HEK293 (cell line): ENCODE measurements around the gene ZNF831.

Experiments
- CTCF ChIA-PET: fragments of 350-600 bp; formaldehyde crosslinking; extraction: SDS; loops from one replicate; lab custom pipeline; 2021; ENCODE audit warnings: antibody characterized with exemption; lab: Yijun Ruan, JAX
- POLR2A ChIA-PET: fragments of 300-600 bp; formaldehyde crosslinking; extraction: SDS; loops from one replicate; lab custom pipeline; 2020; ENCODE audit warnings: antibody characterized with exemption, inconsistent platforms; lab: Yijun Ruan, JAX
- H3K27ac ChIP-seq: fragments of 200-500 bp; sonication (Bioruptor generic); 2 replicates; pipeline ENCODE4 v1.5.1; 2014; ENCODE audit warnings: low read depth, low read length, control low read depth, inconsistent platforms; ENCODE audit errors: extremely low read depth
- H3K36me3 ChIP-seq, 2 experiments: fragments of 200-500 bp in 1 of 2; sonication (Bioruptor generic) in 1 of 2; 1 replicate in 1 of 2; 2 replicates in 1 of 2; pipeline ENCODE4 v1.5.1; 2014 to 2017; ENCODE audit warnings: inconsistent platforms in 2 of 2, low read length in 2 of 2; ENCODE audit not compliant: control insufficient read depth in 2 of 2, insufficient read depth in 1 of 2
- H3K4me1 ChIP-seq: fragments of 200-500 bp; sonication (Bioruptor generic); 2 replicates; pipeline ENCODE4 v1.5.1; 2014; ENCODE audit warnings: mild to moderate bottlenecking, low read length, inconsistent platforms; ENCODE audit not compliant: control insufficient read depth, insufficient read depth
- H3K4me3 ChIP-seq: 2 replicates; pipeline ENCODE4 v1.5.1; 2011; ENCODE audit warnings: low read depth, mild to moderate bottlenecking, control low read depth, low read length, moderate library complexity
- H3K9me3 ChIP-seq: fragments of 200-500 bp; sonication (Bioruptor generic); 2 replicates; pipeline ENCODE4 v1.5.1; 2014; ENCODE audit warnings: low read depth, low read length, inconsistent platforms; ENCODE audit not compliant: control insufficient read depth, insufficient read depth
- HOXA7 ChIP-seq: sonication (generic); formaldehyde crosslinking; IDR thresholded peaks from 2 replicates; pipeline ENCODE4 v1.8.1; 2022; ENCODE audit warnings: missing genetic modification reagents, borderline replicate concordance
- MZF1 ChIP-seq: fragments of 450-650 bp; formaldehyde crosslinking; IDR thresholded peaks from 2 replicates; pipeline ENCODE4 v1.5.1; 2017; ENCODE audit warnings: missing biosample characterization, missing genetic modification characterization, borderline replicate concordance
- PRDM2 ChIP-seq: fragments of 450-650 bp; formaldehyde crosslinking; IDR thresholded peaks from 2 replicates; pipeline ENCODE4 v1.5.1; 2016; ENCODE audit warnings: missing biosample characterization, missing genetic modification characterization, borderline replicate concordance
- REST ChIP-seq: fragments of 450-650 bp; formaldehyde crosslinking; IDR thresholded peaks from 2 replicates; pipeline ENCODE4 v1.5.1; 2016; ENCODE audit warnings: missing biosample characterization, missing genetic modification characterization
- ZBTB1 ChIP-seq: fragments of 450-650 bp; formaldehyde crosslinking; IDR thresholded peaks from 2 replicates; pipeline ENCODE4 v1.5.1; 2016; ENCODE audit warnings: missing biosample characterization, missing genetic modification characterization
- ZBTB17 ChIP-seq: fragments of 450-650 bp; formaldehyde crosslinking; IDR thresholded peaks from 2 replicates; pipeline ENCODE4 v1.5.1; 2016; ENCODE audit warnings: missing biosample characterization, missing genetic modification characterization
- ZNF133 ChIP-seq: fragments of 450-650 bp; formaldehyde crosslinking; IDR thresholded peaks from 2 replicates; pipeline ENCODE4 v1.5.1; 2016; ENCODE audit warnings: missing biosample characterization, missing genetic modification characterization
- ZNF23 ChIP-seq: fragments of 450-650 bp; formaldehyde crosslinking; IDR thresholded peaks from 2 replicates; pipeline ENCODE4 v1.5.1; 2016; ENCODE audit warnings: missing biosample characterization, missing genetic modification characterization, borderline replicate concordance
- ZNF26 ChIP-seq: fragments of 450-650 bp; formaldehyde crosslinking; IDR thresholded peaks from 2 replicates; pipeline ENCODE4 v1.5.1; 2016; ENCODE audit warnings: missing biosample characterization, missing genetic modification characterization
- ZNF394 ChIP-seq: fragments of 450-650 bp; formaldehyde crosslinking; IDR thresholded peaks from 2 replicates; pipeline ENCODE4 v1.5.1; 2016; ENCODE audit warnings: missing biosample characterization, missing genetic modification characterization, mild to moderate bottlenecking, moderate library complexity, borderline replicate concordance
- ZNF501 ChIP-seq: fragments of 450-650 bp; formaldehyde crosslinking; IDR thresholded peaks from 2 replicates; pipeline ENCODE4 v1.5.1; 2016; ENCODE audit warnings: missing biosample characterization, missing genetic modification characterization
- TF ChIP-seq, protein P1 (sequence below): fragments of 450-650 bp; formaldehyde crosslinking; conservative IDR thresholded peaks from 2 replicates; pipeline ENCODE4 v1.5.1; 2016; ENCODE audit warnings: low read depth, missing biosample characterization, missing genetic modification characterization

Gene ZNF831

GRCh38 chr20:59120491-59120890, 43.1 kb upstream of the ZNF831 start:
- H3K36me3 ChIP-seq = no peaks in the 10 kb centered on the region
- H3K4me1 ChIP-seq = no peaks in the 10 kb centered on the region
- ChIA-PET CTCF (no interaction called here), POLR2A (no interaction called here)
- H3K9me3 ChIP-seq = no peaks in the 10 kb centered on the region
- TF ChIP-seq PRDM2 (tag by site-specific recombination) = no peak
- TF ChIP-seq ZNF394 = no peak
- TF ChIP-seq ZNF23 (tag by site-specific recombination) = no peak
- no peak for TF ChIP-seq ZBTB17 (tag by site-specific recombination)
- no peak for TF ChIP-seq ZBTB1 (tag by site-specific recombination)
- TF ChIP-seq, protein P1, sequence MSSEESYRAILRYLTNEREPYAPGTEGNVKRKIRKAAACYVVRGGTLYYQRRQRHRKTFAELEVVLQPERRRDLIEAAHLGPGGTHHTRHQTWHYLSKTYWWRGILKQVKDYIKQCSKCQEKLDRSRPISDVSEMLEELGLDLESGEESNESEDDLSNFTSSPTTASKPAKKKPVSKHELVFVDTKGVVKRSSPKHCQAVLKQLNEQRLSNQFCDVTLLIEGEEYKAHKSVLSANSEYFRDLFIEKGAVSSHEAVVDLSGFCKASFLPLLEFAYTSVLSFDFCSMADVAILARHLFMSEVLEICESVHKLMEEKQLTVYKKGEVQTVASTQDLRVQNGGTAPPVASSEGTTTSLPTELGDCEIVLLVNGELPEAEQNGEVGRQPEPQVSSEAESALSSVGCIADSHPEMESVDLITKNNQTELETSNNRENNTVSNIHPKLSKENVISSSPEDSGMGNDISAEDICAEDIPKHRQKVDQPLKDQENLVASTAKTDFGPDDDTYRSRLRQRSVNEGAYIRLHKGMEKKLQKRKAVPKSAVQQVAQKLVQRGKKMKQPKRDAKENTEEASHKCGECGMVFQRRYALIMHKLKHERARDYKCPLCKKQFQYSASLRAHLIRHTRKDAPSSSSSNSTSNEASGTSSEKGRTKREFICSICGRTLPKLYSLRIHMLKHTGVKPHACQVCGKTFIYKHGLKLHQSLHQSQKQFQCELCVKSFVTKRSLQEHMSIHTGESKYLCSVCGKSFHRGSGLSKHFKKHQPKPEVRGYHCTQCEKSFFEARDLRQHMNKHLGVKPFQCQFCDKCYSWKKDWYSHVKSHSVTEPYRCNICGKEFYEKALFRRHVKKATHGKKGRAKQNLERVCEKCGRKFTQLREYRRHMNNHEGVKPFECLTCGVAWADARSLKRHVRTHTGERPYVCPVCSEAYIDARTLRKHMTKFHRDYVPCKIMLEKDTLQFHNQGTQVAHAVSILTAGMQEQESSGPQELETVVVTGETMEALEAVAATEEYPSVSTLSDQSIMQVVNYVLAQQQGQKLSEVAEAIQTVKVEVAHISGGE (tag by site-specific recombination) = no peak
- TF ChIP-seq REST (tag by site-specific recombination) = no peak
- no peak for TF ChIP-seq HOXA7
- TF ChIP-seq ZNF501 = no peak
- no peak for TF ChIP-seq ZNF26 (tag by site-specific recombination)
- TF ChIP-seq ZNF133 (tag by site-specific recombination) = no peak
- no peak for TF ChIP-seq MZF1 (tag by site-specific recombination)
- no peak overlapping the region for H3K4me3 ChIP-seq
- H3K27ac ChIP-seq = no peak overlapping the region
